ENCODE measurements around the gene VPS25.

Gene VPS25

GRCh38 chr17:42796066-42796758 is 23.0 kb downstream of the VPS25 start:
- no peak for DNase-seq

DNA sequence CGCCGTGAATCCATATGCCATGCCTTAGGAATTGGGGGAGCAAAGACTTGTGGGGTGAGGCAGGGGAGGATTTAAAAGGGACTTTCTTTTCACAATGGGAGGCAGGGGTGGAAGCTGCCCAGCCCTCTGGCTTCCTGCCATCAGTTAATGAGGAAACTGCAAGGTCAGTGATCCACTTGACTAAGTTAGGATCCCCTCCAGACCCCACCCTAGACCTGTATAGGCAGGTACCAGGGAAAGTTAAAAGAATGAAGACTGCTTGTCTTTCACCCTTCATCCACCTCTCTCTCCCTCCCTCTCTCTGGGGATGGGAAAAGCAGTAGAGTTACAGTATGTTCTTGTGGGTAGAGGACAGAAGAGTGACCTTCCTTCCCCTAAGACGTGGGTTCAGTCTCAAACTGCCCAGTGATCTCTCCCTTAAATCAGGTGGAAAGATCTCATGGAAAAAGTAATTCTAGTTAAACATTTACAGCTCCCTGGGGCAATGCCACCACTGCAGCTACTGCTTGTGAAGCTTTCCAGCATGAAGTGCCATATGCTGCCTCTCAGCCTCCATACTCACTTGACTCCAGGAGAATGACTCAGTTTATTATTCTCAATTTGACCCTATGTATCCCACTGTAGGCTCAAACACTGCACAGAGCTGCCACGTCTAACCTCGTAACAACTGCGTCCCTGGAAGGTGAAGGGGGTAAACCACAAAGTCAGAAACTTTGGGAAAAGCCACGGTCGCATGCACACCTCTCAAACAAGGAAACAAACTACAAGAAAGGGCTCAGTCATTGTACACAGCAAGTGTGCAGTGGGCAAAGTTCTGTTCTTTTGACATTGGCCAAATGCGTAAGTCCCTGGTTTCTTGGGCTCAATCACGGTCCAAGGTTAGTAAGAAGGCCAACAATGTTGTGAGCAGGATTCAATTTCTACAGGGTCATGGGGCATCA is 24.1 kb downstream of the VPS25 start:
- DNase-seq: no peak

GRCh38 chr17:42798011-42798382 is 24.7 kb downstream of the VPS25 start:
- no peak for DNase-seq

DNA sequence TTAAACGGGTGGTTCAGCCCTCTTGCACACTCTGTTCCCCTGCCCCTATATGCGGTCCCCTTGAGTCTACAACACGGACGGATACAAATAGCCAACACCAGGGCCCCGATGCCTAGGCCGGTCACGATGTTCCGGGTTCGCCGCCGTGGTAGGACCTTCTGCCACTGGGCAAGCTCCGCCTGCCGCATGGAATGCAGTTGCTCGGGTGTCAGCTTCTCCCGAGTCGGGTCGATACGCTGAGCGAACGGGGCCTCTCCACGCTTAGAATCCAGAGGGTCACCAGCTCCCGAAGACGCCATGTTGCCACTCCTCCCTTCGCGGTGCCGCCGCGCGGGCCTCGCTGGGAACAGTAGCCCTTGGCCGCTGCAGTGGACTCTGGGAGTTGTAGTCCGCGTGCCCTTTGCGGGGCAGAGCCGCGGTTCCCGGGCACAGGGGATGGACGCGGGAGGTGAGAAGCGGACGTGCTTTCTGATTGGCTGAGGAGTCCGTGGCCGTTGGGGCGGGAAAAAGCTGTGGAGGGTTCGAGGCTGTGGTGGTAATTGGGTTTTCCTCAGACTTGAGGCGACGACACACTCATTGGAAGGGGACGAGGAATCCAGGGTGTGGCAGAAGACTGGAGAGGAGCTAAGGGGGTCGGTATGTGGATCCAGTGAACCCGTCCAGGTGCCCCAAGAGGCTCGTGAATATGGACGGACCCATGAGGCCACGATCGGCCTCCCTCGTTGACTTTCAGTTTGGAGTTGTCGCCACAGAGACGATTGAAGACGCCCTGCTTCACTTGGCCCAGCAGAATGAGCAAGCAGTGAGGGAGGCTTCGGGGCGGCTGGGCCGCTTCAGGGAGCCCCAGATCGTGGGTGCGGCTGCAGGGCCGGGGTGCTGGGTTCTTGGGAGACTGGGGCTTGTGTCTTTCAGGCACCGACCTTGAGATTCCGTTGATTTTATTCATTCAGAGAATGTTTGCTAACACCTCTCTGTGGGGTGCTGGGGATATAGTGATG is 25.4 kb downstream of the VPS25 start, which contains the start of the genes CNTD1 and COA3:
Gene CNTD1 (plus strand): TSS at position 479 of the 998 bp plus-strand sequence. CDS start 207 bp downstream, at position 686.
Gene COA3 (minus strand): TSS at position 322 of the 998 bp plus-strand sequence. CDS start 23 bp downstream, at position 299.
- peak; percentile 54 for DNase-seq

DNA sequence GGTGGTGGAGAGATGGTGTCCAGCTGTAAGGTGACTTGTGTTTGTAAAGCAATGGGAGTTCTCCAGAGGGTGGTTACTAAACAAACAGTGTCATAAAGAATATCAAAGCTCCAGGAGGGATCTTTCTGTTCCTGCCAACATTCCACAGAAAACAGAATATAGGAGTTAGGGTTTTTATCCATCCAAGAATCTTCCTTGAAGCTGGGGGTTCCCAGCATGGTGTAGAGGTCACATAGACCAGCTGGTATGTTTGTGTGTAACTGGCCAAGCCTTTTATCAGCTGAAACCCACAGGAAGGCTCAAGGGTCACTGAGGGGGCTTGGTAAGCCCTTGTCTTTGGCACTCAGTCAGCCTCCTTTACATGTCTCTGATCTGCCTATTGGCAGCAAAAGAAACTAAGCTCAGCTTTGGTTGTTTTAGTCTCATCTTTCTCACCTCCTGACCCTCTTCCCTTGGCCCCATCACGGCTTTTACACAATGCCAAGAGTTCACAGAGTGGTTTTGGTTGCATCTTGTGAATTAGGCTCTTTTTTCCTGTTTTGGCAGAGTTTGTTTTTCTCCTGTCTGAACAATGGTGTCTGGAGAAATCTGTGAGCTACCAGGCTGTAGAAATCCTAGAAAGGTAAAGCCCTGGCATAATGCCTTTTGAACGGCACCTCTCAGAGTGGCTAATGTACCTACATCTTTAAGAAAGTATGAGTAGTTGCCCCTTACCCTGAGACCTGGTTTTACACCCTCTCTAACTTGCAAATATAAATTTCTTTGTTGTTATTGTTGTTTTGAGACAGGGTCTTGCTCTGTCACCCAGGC is 30.0 kb downstream of the VPS25 start:
- DNase-seq: no peak

GRCh38 chr17:42804918-42805367 is 31.7 kb downstream of the VPS25 start:
- no peak for DNase-seq

GRCh38 chr17:42806249-42806648 is 33.0 kb downstream of the VPS25 start:
- no peak for DNase-seq

DNA sequence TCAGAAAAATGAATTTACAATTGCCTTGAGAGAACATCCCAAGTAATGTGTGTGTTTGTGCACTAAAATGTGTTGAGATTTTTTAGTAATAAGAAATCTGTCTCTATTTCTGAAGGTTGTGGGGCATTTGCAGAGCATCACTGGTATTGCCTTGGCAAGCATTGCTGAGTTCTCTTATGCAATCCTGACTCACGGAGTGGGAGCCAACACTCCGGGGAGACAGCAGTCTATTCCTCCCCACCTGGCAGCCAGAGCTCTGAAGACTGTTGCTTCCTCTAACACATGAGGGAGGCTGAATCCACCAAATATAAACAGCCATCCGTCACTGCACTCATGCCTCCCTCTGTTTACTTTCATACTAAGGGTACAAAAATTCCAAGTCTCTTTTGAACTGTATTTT is 36.0 kb downstream of the VPS25 start:
- DNase-seq: no peak

DNA sequence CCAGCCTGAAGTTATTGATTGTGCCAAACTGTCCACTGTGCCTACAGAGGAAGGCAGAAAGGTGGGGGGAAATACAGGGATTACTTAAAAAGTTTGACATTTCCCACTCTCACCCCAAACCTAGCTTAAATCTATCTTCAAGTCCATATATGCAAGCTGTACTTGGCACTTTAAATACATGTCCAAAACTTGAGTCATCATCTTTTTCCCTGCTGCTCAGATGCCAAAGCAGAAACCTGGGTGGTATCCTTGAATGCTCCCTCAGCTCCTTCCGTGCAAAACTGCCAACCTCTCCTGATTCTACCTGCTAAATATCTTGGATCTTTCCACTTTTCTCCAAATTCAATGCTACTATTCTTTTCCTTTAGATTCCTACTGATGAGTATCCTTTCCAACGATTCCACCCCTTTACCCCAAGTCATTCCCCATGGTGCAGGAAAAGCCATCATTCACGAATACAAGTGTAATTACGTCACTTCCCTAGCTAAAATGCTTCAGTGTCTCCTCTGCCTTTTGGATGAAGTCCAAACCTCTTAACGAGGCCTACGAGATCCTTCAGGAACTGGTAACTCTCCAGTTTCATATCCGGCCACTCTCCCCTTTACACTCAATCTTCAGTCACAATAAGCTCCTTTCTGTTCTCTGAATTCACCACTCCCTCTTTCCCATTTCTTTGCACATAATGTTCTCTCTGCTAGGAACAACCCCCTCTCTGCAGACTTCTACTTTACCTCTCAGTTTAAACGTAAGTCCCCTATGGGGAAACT is 41.6 kb downstream of the VPS25 start:
- DNase-seq: no peak

DNA sequence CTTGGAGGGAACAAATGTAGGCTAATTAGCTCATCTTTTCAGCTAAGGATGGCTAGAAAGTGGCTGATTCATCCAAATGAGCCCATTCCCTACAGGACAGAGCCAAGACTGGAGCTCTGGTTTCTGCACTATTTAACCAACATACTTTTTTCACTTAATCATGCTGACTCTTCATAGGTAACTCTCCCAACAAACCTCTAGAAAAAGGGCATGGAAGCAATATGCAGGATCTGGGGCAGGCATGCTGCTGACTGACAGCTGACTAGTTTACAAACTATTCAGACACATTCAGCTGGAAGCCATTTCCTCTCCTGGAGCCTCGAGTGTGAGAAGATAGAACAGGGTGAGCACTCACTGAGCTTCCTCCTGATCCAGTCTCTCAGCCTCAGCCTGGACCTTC is 44.6 kb downstream of the VPS25 start:
- no peak for DNase-seq

GRCh38 chr17:42818379-42818778 is 45.1 kb downstream of the VPS25 start:
- DNase-seq: no peak

GRCh38 chr17:42819939-42820535 is 46.8 kb downstream of the VPS25 start:
- peak; percentile 36 for DNase-seq

DNA sequence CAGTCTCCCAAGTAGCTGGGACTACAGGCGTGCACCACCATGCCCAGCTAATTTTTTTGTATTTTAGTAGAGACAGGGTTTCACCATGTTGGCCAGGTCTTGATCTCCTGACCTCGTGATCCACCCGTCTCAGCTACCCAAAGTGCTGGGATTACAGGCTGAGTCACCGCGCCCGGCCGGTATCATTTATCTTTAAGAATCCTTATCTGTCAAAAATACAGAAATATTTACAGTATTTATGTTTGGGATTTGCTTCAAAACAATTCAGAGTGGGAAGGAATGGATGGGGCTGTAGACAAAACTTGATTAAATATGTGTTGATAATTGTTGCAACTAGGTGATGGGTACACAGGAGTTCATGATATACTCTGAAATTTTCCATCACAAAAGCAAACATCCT is 47.9 kb downstream of the VPS25 start:
- DNase-seq: no peak

- no peak for DNase-seq
Observed at GRCh38 chr17:42827472-42827871, 54.2 kb downstream of the VPS25 start.
